Measurements from ENCODE around the gene SPECC1.

SPECC1 gene

DNA sequence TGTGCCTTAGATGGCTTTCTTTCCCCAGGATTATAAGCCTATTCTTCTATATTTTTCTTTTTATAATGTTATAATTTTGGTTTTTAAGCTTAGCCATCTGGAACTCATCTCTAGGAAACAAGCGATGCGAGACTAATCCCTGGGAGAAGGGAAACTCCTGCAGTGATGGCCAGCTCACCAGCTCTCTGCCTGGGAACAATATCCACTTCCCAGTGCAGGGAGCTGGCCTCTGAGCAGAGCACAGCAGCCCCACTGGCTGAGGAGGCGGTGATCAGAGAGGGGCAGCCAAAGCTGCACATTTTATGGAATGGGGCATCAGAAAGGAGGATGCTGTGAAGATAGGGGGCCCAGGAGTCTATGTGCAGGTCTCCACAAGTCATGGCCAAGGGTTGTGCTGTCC is 274.9 kb downstream of the SPECC1 start:
- TF ChIP-seq, protein P1, sequence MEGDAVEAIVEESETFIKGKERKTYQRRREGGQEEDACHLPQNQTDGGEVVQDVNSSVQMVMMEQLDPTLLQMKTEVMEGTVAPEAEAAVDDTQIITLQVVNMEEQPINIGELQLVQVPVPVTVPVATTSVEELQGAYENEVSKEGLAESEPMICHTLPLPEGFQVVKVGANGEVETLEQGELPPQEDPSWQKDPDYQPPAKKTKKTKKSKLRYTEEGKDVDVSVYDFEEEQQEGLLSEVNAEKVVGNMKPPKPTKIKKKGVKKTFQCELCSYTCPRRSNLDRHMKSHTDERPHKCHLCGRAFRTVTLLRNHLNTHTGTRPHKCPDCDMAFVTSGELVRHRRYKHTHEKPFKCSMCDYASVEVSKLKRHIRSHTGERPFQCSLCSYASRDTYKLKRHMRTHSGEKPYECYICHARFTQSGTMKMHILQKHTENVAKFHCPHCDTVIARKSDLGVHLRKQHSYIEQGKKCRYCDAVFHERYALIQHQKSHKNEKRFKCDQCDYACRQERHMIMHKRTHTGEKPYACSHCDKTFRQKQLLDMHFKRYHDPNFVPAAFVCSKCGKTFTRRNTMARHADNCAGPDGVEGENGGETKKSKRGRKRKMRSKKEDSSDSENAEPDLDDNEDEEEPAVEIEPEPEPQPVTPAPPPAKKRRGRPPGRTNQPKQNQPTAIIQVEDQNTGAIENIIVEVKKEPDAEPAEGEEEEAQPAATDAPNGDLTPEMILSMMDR (IDR thresholded peaks at IDR 0.05; ENCODE audit: low read depth, low read length, poor library complexity, severe bottlenecking), result no peak
- TF ChIP-seq EZH2phosphoT487 (IDR thresholded peaks at IDR 0.05; ENCODE audit: borderline replicate concordance, low read length), result no peak
- Histone ChIP-seq H3K27me3 (ENCODE audit: control insufficient read depth, low read length) (no peaks in the 10 kb centered on the region), H3K4me1 (ENCODE audit: control insufficient read depth, low read length) (no peaks in the 10 kb centered on the region), H3K27ac (ENCODE audit: low read depth, low read length) (no peak overlapping the region), H3K9me3 (ENCODE audit: control insufficient read depth, insufficient read depth, low read length) (no peaks in the 10 kb centered on the region), H3K79me2 (ENCODE audit: control insufficient read depth, low read length) (no peaks in the 10 kb centered on the region), H3K36me3 (ENCODE audit: control insufficient read depth, low read length) (no peaks in the 10 kb centered on the region), H3K9me2 (replicated peaks; ENCODE audit: control insufficient read depth, low read length) (no peaks in the 10 kb centered on the region), H3F3A (ENCODE audit: control insufficient read depth, insufficient read depth) (no peaks in the 10 kb centered on the region), H3K4me2 (ENCODE audit: low read length) (no peak overlapping the region), H4K20me1 (ENCODE audit: control insufficient read depth, insufficient read depth, low read depth, low read length) (no peaks in the 10 kb centered on the region), H3K4me3 (ENCODE audit: low read length) (no peak overlapping the region)

DNA sequence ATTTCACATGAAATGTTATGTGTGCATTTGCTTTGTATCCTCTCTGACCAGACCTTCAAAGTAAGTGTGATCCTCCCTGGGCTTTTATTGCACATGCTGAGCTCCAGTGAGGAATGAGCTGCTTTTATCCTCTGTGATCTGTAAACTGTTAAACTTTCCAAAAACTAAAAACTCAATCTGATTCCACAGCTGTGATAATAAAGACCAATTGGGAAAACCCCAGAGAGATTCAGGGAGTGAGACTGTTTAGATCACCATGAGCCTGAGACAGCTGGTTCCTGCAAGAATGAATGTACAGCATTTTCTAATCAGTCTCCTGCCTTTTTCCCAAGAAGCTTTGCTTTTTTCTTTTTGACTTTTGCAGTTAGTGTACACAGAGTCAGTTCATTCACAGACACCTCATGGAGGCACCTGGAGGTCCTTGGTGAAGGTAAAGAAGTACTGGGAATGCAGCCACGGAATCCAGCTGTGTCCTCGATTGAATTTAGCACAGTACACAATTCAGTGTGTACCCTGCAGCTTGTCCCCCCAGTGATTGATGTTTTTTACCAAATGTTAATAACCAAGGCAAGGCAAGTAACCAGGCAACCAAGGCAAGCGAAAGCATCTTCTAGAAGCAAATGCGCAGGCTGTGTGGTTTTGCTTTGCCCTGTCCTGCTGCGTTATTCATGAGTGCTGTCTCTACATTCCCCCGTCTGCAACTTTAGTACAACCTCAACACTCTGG is 275.6 kb downstream of the SPECC1 start:
- H3K9me2 ChIP-seq (replicated peaks; ENCODE audit: control insufficient read depth, low read length), result no peaks in the 10 kb centered on the region
- H3K4me2 ChIP-seq (ENCODE audit: low read length), result no peak overlapping the region
- no peak overlapping the region for H3K27ac ChIP-seq (ENCODE audit: low read depth, low read length)
- H3K36me3 ChIP-seq (ENCODE audit: control insufficient read depth, low read length), result no peaks in the 10 kb centered on the region
- H3K9me3 ChIP-seq (ENCODE audit: control insufficient read depth, insufficient read depth, low read length), result no peaks in the 10 kb centered on the region
- H3K4me3 ChIP-seq (ENCODE audit: low read length), result no peak overlapping the region
- no peaks in the 10 kb centered on the region for H3F3A ChIP-seq (ENCODE audit: control insufficient read depth, insufficient read depth)
- H3K27me3 ChIP-seq (ENCODE audit: control insufficient read depth, low read length), result no peaks in the 10 kb centered on the region
- no peaks in the 10 kb centered on the region for H3K4me1 ChIP-seq (ENCODE audit: control insufficient read depth, low read length)
- H4K20me1 ChIP-seq (ENCODE audit: control insufficient read depth, insufficient read depth, low read depth, low read length), result no peaks in the 10 kb centered on the region
- no peaks in the 10 kb centered on the region for H3K79me2 ChIP-seq (ENCODE audit: control insufficient read depth, low read length)
- TF ChIP-seq, protein P1 (IDR thresholded peaks at IDR 0.05; ENCODE audit: low read depth, low read length, poor library complexity, severe bottlenecking), result no peak
- TF ChIP-seq EZH2phosphoT487 (IDR thresholded peaks at IDR 0.05; ENCODE audit: borderline replicate concordance, low read length), result no peak

DNA sequence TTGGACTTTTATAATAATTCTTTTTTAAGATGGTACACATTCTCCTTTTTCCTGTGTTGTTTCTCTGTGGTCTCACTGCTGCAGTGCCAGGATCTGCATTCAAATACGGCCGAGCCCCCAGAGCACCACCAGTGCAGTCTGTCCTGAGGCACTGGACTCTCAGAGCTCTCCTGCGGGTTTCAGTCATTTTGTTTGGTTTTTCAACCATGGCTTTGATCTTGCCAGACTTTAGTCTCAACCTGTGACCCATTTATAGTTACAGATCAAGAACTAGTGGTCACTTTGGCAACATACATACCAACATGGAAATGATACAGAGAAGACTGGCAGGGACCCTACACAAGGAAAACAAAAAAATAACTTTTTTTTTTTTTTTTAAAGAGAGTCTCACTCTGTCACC is 280.8 kb downstream of the SPECC1 start:
- Histone ChIP-seq H3K4me2 (ENCODE audit: low read length) (no peak overlapping the region), H3K9me3 (ENCODE audit: control insufficient read depth, insufficient read depth, low read length) (no peaks in the 10 kb centered on the region), H3K79me2 (ENCODE audit: control insufficient read depth, low read length) (no peaks in the 10 kb centered on the region), H3K9me2 (replicated peaks; ENCODE audit: control insufficient read depth, low read length) (no peaks in the 10 kb centered on the region), H3F3A (ENCODE audit: control insufficient read depth, insufficient read depth) (no peaks in the 10 kb centered on the region), H3K27ac (ENCODE audit: low read depth, low read length) (no peak overlapping the region), H3K36me3 (ENCODE audit: control insufficient read depth, low read length) (no peaks in the 10 kb centered on the region), H3K4me3 (ENCODE audit: low read length) (no peak overlapping the region), H4K20me1 (ENCODE audit: control insufficient read depth, insufficient read depth, low read depth, low read length) (no peaks in the 10 kb centered on the region), H3K4me1 (ENCODE audit: control insufficient read depth, low read length) (no peaks in the 10 kb centered on the region), H3K27me3 (ENCODE audit: control insufficient read depth, low read length) (no peaks in the 10 kb centered on the region)
- TF ChIP-seq, protein P1 (IDR thresholded peaks at IDR 0.05; ENCODE audit: low read depth, low read length, poor library complexity, severe bottlenecking), result no peak
